IMR-90 (cell line): ENCODE data around the gene TMEM8B. TPM values are rescaled to one million over a fixed set of nuclear protein-coding genes. Genes with fewer than 3 reads are reported as not detected.

ENCODE experiments used
- ATAC-seq: fragments of 200-7000 bp; cut with Tn5 transposase; 2 replicates; pipeline ENCODE4 v1.9.1; 2020; ENCODE audit warnings: low read depth, mild to moderate bottlenecking, moderate library complexity
- BruUV-seq: library from RNA; stranded (reverse); fragments of 400-500 nt; replicated peaks from 2 replicates; lab custom pipeline; 2021; lab: Mats Ljungman, UMichigan
- CTCF ChIA-PET: fragments of 300-600 bp; formaldehyde crosslinking; extraction: SDS; loops from one replicate; lab custom pipeline; 2021; ENCODE audit warnings: antibody characterized with exemption; lab: Yijun Ruan, JAX
- POLR2A ChIA-PET: fragments of 300-600 bp; sonication (Branson Sonifier 250); formaldehyde crosslinking; loops from one replicate; lab custom pipeline; 2022; ENCODE audit warnings: antibody characterized with exemption; ENCODE audit not compliant: unreplicated experiment; lab: Charles Lee
- DNase-seq: peaks from one replicate; pipeline ENCODE4 v3.0.0; 2013
- H2AFZ ChIP-seq: replicated peaks from 2 replicates; pipeline ENCODE3; 2013; ENCODE audit warnings: low read length, mild to moderate bottlenecking; ENCODE audit not compliant: poor library complexity
- H2AK5ac ChIP-seq: 2 replicates; pipeline ENCODE4 v1.6.1; 2013; ENCODE audit warnings: low read depth, low read length, inconsistent platforms
- H2AK9ac ChIP-seq: replicated peaks from 2 replicates; pipeline ENCODE3; 2013; ENCODE audit warnings: mild to moderate bottlenecking, low read depth, low read length, moderate library complexity; ENCODE audit not compliant: poor library complexity
- H2BK120ac ChIP-seq: 2 replicates; pipeline ENCODE4 v1.6.1; 2013; ENCODE audit warnings: low read depth, low read length, inconsistent platforms
- H2BK15ac ChIP-seq: 3 replicates; pipeline ENCODE4 v1.6.1; 2013; ENCODE audit warnings: low read depth, low read length, inconsistent platforms
- H2BK20ac ChIP-seq: 2 replicates; pipeline ENCODE4 v1.6.1; 2013; ENCODE audit warnings: low read depth, mild to moderate bottlenecking, inconsistent platforms, low read length, moderate library complexity
- H2BK5ac ChIP-seq: 2 replicates; pipeline ENCODE4 v1.6.1; 2013; ENCODE audit warnings: mild to moderate bottlenecking, low read depth, low read length, inconsistent platforms; ENCODE audit not compliant: poor library complexity, severe bottlenecking
- H3K14ac ChIP-seq: replicated peaks from 2 replicates; pipeline ENCODE4 v1.6.1; 2013; ENCODE audit warnings: low read depth, low read length, inconsistent platforms
- H3K18ac ChIP-seq: 2 replicates; pipeline ENCODE4 v1.6.1; 2013; ENCODE audit warnings: low read depth, low read length, control low read depth
- H3K23ac ChIP-seq: 2 replicates; pipeline ENCODE4 v1.6.1; 2013; ENCODE audit warnings: low read depth, low read length, inconsistent platforms
- H3K27ac ChIP-seq: 2 replicates; pipeline ENCODE4 v1.5.1; 2013; ENCODE audit warnings: mild to moderate bottlenecking, control low read depth, low read length; ENCODE audit not compliant: insufficient read depth
- H3K27me3 ChIP-seq: 2 replicates; pipeline ENCODE4 v1.6.1; 2013; ENCODE audit warnings: low read length; ENCODE audit not compliant: control insufficient read depth, insufficient read depth
- H3K36me3 ChIP-seq: 2 replicates; pipeline ENCODE4 v1.6.1; 2013; ENCODE audit warnings: low read length, mixed read lengths; ENCODE audit not compliant: control insufficient read depth, insufficient read depth
- H3K4ac ChIP-seq: 2 replicates; pipeline ENCODE4 v1.6.1; 2013; ENCODE audit warnings: low read depth, low read length, inconsistent platforms
- H3K4me1 ChIP-seq: 2 replicates; pipeline ENCODE4 v1.6.1; 2013; ENCODE audit warnings: low read length, mixed read lengths; ENCODE audit not compliant: control insufficient read depth, insufficient read depth
- H3K4me2 ChIP-seq: 2 replicates; pipeline ENCODE4 v1.6.1; 2013; ENCODE audit warnings: low read depth, mild to moderate bottlenecking, control low read depth, low read length, moderate library complexity
- H3K4me3 ChIP-seq: 2 replicates; pipeline ENCODE4 v1.5.1; 2013; ENCODE audit warnings: low read depth, mild to moderate bottlenecking, control low read depth, low read length, moderate library complexity; ENCODE audit not compliant: insufficient read depth
- H3K56ac ChIP-seq: 2 replicates; pipeline ENCODE4 v1.6.1; 2013; ENCODE audit warnings: low read length, inconsistent platforms; ENCODE audit not compliant: insufficient read depth; ENCODE audit errors: extremely low read depth
- H3K79me1 ChIP-seq, 2 experiments: 2 replicates each; pipeline ENCODE4 v1.6.1; 2013; ENCODE audit warnings: low read length in 2 of 2, inconsistent platforms in 1 of 2, low read depth in 1 of 2
- H3K9ac ChIP-seq: 2 replicates; pipeline ENCODE4 v1.6.1; 2013; ENCODE audit warnings: low read depth, low read length, control low read depth
- H3K9me1 ChIP-seq: 2 replicates; pipeline ENCODE4 v1.6.1; 2013; ENCODE audit warnings: low read length, inconsistent platforms; ENCODE audit not compliant: insufficient read depth
- H3K9me3 ChIP-seq: 2 replicates; pipeline ENCODE4 v1.6.1; 2013; ENCODE audit warnings: low read length; ENCODE audit not compliant: control insufficient read depth, insufficient read depth
- H4K20me1 ChIP-seq: 2 replicates; pipeline ENCODE4 v1.6.1; 2013; ENCODE audit warnings: low read length, inconsistent platforms; ENCODE audit not compliant: insufficient read depth
- H4K5ac ChIP-seq: 2 replicates; pipeline ENCODE4 v1.6.1; 2013; ENCODE audit warnings: mild to moderate bottlenecking, low read depth, low read length, control low read depth
- H4K8ac ChIP-seq, 2 experiments: 2 replicates each; pipeline ENCODE4 v1.6.1; 2013; ENCODE audit warnings: low read depth in 2 of 2, low read length in 2 of 2, control low read depth in 1 of 2, inconsistent platforms in 1 of 2
- H4K91ac ChIP-seq: 2 replicates; pipeline ENCODE4 v1.6.1; 2013; ENCODE audit warnings: low read depth, low read length, inconsistent platforms; ENCODE audit not compliant: insufficient read depth
- FOS ChIP-seq: fragments of 150-350 bp; IDR thresholded peaks from 2 replicates; pipeline ENCODE4 v1.6.1; 2016; ENCODE audit warnings: low read depth, low read length
- RFX5 ChIP-seq: IDR thresholded peaks from 2 replicates; pipeline ENCODE4 v1.8.0; 2012; ENCODE audit warnings: low read depth, mild to moderate bottlenecking, low read length, moderate library complexity
- SMC3 ChIP-seq: fragments of 150-350 bp; IDR thresholded peaks from 2 replicates; pipeline ENCODE4 v1.6.1; 2016; ENCODE audit warnings: low read depth, mild to moderate bottlenecking, antibody characterized with exemption, low read length, moderate library complexity
- WGBS, 2 experiments: methylation state at CpG; one replicate each; pipeline versions ENCODE4 v1.1.5 to v1.1.7; 2013; ENCODE audit warnings: missing lambda C conversion rate in 2 of 2; ENCODE audit not compliant: insufficient read length in 1 of 2; ENCODE audit errors: extremely low coverage in 2 of 2; 5-methylcytosine and 5-hydroxymethylcytosine counted together
- dilution Hi-C: fragments of 300-500 bp; cut with HindIII; formaldehyde crosslinking; loops from one replicate; pipeline ENCODE4 v1.14.3; 2018; ENCODE audit warnings: low sequenced_read_pairs; ENCODE audit not compliant: unreplicated experiment
- in situ Hi-C: fragments of 300-500 bp; cut with MboI; formaldehyde crosslinking; loops from 3 replicates; pipeline ENCODE4 v1.14.3; 2019; ENCODE audit warnings: low sequenced_read_pairs, inconsistent platforms, mixed read lengths
- intact Hi-C: fragments of 100-400 bp; cut with micrococcal nuclease; formaldehyde crosslinking; loops from 2 replicates; pipeline ENCODE4 v1.10.0; 2022
- polyA plus RNA-seq, 3 experiments: library from polyadenylated mRNA; depleted of rRNA; stranded (reverse); fragments of >200 nt; gene quantifications; 2 replicates each; pipeline ENCODE4 v1.2.3, GENCODE V29; 2012; ENCODE audit warnings: low replicate concordance in 1 of 3
- total RNA-seq: library from RNA; depleted of rRNA; stranded (reverse); fragments of >200 nt; gene quantifications from 2 replicates; pipeline ENCODE4 v1.2.3, GENCODE V29; 2012
- TF ChIP-seq, protein P1 (sequence below): conservative IDR thresholded peaks from 2 replicates; pipeline ENCODE4 v1.5.1; 2012; ENCODE audit warnings: mild to moderate bottlenecking, low read depth, low read length, improper control_type of control experiment

TMEM8B gene
- total and polyA plus RNA-seq, 2 of the 4 experiments (the other 2 are of a cell fraction), result 0.72 to 8.3 TPM

DNA sequence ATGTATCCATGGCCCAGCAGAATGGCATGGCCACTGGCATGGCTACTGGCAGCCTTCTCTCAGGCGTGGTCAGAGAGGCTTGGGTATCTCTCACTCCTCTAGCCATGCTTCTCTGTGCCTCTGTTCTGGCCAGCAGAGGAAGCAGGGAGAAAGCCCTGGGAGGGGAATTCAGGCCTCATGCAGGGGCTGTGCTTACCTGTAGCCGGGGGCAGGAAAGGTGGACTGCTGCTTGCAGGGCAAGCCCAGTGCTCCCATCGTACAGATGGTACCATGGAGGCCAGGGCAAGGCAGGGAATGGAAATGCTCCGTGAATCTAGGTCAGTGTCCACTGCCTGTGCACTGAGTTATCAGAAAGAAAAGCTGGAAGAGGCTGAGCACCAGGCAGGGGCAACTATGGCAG is 38.5 kb downstream of the TMEM8B start:
- Histone ChIP-seq H3K36me3 (no peaks in the 10 kb centered on the region), H3K9me1 (0 out of 2 replicates have a peak, but pooled peaks cover 3% of the 10 kb centered on the region), H3K9ac (no peak overlapping the region), H2BK20ac (no peak overlapping the region), H2AFZ (peak overlapping the region; percentile 49), H3K9me3 (no peaks in the 10 kb centered on the region), H3K4me3 (no peak overlapping the region), H3K56ac (no peak overlapping the region), H2AK9ac (peak overlapping the region; percentile 3), H3K4me1 (no peaks in the 10 kb centered on the region), H2BK15ac (no peak overlapping the region), H3K14ac (no peak overlapping the region), H3K23ac (no peak overlapping the region), H4K8ac (no peak overlapping the region), H3K4ac (no peak overlapping the region), H2BK5ac (no peak overlapping the region), H4K20me1 (no peaks in the 10 kb centered on the region), H2BK120ac (no peak overlapping the region), H3K18ac (no peak overlapping the region), H3K4me2 (no peak overlapping the region), H4K5ac (no peak overlapping the region), H3K79me1 (no peaks in the 10 kb centered on the region), H3K27ac (no peak overlapping the region), H2AK5ac (no peak overlapping the region), H4K91ac (no peak overlapping the region), H3K27me3 (peaks cover 21% of the 10 kb centered on the region)
- POLR2A ChIA-PET, result no interaction called here
- CTCF ChIA-PET, result no interaction called here
- ATAC-seq (no peak), DNase-seq (no peak)
- TF ChIP-seq FOS (no peak), SMC3 (no peak), RFX5 (no peak)
- TF ChIP-seq, protein P1, sequence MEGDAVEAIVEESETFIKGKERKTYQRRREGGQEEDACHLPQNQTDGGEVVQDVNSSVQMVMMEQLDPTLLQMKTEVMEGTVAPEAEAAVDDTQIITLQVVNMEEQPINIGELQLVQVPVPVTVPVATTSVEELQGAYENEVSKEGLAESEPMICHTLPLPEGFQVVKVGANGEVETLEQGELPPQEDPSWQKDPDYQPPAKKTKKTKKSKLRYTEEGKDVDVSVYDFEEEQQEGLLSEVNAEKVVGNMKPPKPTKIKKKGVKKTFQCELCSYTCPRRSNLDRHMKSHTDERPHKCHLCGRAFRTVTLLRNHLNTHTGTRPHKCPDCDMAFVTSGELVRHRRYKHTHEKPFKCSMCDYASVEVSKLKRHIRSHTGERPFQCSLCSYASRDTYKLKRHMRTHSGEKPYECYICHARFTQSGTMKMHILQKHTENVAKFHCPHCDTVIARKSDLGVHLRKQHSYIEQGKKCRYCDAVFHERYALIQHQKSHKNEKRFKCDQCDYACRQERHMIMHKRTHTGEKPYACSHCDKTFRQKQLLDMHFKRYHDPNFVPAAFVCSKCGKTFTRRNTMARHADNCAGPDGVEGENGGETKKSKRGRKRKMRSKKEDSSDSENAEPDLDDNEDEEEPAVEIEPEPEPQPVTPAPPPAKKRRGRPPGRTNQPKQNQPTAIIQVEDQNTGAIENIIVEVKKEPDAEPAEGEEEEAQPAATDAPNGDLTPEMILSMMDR, result no peak
- intact Hi-C loops, result no loop called here
- dilution Hi-C loops, result no loop called here
- in situ Hi-C loops, result no loop called here
- BruUV-seq, result no TSS peak
- WGBS, 2 experiments, result 49% methylated on average over 2 of the region's 4 CpGs; no CpG with 5 or more reads in 1 of the 2 experiments
